ENCODE measurements around the gene RNF10.

The RNF10 gene

GRCh38 chr12:120539303-120539702 lies 5.1 kb downstream of the RNF10 start:
- TF ChIP-seq CTCF (IDR thresholded peaks at IDR 0.05; ENCODE audit: low read depth, low read length), result no peak
- no peak for DNase-seq (ENCODE audit: extremely low read depth, low read depth)

DNA sequence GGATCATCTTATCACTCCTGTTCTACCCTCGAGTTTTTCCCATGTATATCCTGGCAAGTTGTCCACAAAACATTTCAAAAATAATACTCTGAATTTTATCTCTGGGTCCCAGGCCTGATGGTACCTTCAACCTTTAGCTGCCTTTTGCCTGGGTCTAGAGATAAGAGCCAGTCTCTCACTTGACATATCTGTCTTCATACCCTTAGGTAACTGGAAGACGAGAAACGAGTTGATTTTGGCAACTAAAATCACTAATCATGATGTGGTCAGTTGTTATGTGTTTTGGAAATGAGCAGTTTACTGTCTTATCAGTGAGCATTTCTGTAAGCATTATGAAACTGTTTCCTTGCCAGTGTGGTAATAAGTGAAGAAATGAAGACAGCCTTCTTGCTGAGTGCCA lies 6.3 kb downstream of the RNF10 start:
- TF ChIP-seq CTCF (IDR thresholded peaks at IDR 0.05; ENCODE audit: low read depth, low read length), result no peak
- DNase-seq (ENCODE audit: extremely low read depth, low read depth), result no peak

DNA sequence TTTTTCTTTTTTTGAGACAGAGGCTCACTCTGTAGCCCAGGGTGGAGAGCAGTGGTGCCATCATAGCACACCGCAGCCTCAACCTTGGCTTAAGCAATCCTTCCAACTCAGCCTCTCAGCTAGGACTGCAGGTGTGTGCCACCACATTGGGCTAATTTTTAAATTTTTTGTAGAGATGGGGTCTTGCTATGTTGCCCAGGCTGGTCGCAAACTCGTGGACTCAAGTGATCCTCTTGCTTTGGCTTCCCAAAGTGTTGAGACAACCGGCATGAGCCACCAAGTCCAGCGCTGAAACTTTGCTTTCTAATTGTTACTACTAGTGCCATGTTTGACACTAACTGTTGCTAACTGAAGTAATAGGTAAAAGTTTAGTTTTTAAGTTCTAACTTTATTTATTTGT lies 8.0 kb downstream of the RNF10 start:
- TF ChIP-seq CTCF (IDR thresholded peaks at IDR 0.05; ENCODE audit: low read depth, low read length), result no peak
- DNase-seq (ENCODE audit: extremely low read depth, low read depth), result no peak

GRCh38 chr12:120544691-120545090 lies 10.5 kb downstream of the RNF10 start:
- no peak for DNase-seq (ENCODE audit: extremely low read depth, low read depth)
- TF ChIP-seq CTCF (IDR thresholded peaks at IDR 0.05; ENCODE audit: low read depth, low read length), result no peak

GRCh38 chr12:120546050-120546386 lies 11.9 kb downstream of the RNF10 start:
- TF ChIP-seq CTCF (IDR thresholded peaks at IDR 0.05; ENCODE audit: low read depth, low read length), result no peak
- no peak for DNase-seq (ENCODE audit: extremely low read depth, low read depth)

DNA sequence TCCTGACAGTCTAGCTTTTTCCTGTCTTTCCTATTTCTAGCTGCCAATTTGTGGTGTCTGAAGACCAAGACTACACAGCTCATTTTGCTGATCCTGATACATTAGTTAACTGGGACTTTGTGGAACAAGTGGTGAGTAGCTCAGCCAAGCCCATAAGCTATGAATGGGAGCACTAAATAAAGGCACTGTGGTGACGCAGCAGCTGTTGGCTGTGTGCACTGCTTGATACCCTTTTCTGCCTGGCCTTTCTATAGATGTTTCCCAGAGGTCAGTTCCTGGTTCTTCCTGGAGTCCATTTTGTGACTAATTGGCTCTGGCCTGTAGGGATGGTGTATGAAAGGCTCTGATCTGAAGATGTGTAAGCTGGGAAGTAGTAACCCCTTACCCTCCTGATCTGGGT lies 20.5 kb downstream of the RNF10 start:
- no peak for TF ChIP-seq CTCF (IDR thresholded peaks at IDR 0.05; ENCODE audit: low read depth, low read length)
- no peak for DNase-seq (ENCODE audit: extremely low read depth, low read depth)

GRCh38 chr12:120557589-120557988 lies 23.4 kb downstream of the RNF10 start:
- no peak for DNase-seq (ENCODE audit: extremely low read depth, low read depth)
- TF ChIP-seq CTCF (IDR thresholded peaks at IDR 0.05; ENCODE audit: low read depth, low read length), result no peak
